Activated CD8-positive, alpha-beta memory T cell treated with anti-CD3 and anti-CD28 coated beads for 4 hours (primary cell): ENCODE data around the gene TM4SF1.
"Not testable (repeated sequence)": the region's sequence is repeated elsewhere in the genome, so short reads cannot be mapped to it uniquely, and the experiment has no call there.

Source experiments
- DNase-seq, 2 donors: peaks; one replicate each; pipeline ENCODE4 v3.0.0-alpha.2; 2020; ENCODE audit warnings: low read depth in 2 of 2

Gene TM4SF1

DNA sequence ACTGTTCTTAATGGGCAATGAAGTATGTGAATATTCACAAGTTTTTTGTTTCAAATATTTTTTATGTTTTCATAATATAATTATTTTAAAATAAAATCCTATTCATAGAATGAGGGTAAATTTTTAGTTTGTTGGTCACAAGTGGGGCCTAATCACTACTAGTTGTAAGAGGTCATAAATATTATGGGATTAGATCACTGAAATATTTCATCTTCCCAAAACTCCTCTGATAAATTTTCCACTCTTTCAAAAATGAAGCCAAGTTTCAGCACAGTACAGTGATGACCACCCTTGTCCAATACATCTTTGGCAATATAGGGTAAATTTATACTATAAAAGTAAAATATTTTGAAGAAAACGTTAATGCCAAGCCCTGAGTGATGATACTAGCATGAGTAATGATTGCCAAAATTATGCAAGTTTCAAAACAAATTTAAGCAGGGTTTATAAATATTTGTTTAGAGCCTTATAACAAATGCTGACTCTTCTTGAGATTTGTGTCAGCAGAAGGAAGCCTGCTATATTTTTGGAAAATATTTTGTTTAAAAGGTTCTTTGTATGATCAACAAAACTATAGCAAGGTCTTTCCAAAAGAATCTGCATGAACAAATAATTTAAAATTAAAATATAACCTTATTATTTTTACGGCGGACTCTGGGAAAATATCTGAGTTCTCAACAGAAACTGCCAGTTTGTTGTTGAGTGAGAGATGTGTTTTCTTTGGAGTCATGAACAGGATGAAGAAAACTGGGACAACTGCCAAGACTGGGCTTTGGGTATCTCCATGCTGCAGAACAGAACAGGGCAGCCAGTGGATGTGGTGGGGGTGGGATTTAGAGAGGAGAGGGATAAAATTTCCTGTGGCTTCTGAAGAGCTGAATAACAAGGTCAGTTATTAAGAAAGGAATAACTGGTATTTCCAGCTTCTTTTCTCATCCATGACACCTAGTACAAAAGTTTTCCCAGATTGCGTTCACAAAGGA is 17.9 kb upstream of the TM4SF1 start:
- DNase-seq, result no peak

DNA sequence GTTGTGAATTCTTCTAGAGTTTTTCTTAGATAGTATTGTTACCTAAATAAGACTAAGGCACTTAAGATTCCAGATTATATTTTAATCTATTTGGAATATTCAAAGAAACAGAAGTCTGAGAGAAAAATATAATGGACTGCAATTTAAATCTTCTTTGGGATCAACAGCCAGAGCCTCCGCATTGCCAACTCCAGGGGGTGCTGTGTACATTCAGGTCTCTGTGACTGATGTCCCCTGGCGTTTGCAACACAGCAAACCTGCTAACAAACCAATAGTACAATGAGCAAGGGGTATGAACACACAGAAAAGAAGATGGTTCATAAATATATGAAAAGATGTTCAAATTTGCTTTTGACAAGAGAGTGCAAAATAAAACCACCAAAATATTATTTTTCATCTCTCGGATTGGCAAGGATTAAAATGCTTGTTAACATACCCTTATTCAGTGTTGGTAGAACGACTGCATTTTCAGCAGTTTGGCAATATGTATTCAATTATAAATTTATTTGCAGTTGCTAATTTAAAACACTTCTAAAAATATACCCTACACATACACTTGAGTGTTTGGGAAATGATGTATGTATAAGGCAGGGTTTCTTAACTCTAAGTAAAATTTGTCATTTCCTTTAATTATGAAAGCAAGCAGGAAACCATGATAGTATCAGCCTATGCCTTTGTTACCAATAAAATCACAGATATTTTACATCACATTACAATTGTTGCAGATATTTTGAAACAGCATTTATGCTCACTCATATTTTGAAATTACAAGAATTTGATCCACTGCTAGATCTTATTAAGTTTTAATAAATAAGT is 16.1 kb upstream of the TM4SF1 start:
- no peak for DNase-seq

DNA sequence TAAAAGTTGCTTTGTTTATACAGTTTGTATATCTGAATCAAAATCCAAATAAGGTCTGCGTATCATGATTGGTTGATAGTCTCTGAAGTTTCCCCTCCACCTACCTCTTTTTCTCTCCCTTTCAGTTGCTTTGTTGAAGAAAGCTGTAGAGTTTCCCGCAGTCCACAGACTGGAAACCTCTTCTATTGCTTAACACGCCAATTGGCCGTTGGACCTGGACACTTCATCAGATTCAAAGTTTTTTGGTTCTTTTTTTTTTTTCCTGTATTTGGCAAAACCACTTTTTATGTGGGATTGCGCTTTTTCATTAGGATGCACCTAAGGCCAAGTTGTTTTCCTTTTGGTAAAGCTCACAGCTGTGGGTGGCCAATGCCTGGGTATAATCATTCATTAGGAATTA is 14.5 kb upstream of the TM4SF1 start:
- DNase-seq, result no peak

DNA sequence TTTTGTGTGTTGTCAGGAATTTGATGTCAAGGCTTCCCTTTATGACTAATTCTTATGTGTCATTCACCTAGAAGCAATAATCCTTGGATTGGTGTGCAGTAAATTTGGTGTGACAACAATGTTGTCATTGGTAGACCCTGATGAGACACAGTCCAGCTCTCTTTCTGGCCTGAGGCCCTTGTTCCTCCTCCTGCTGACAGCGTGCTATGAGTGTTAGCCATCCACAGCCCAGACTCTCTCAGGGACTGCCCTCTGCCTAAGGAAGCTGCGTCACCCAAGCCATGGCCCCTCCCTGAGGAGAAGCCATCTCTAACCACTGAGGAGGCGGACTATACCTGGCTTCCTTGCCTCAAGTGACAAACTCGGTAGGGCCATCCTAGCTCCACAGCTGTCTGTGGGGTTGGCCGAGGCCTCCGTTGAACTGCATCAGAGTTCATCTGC is 13.3 kb upstream of the TM4SF1 start:
- no peak for DNase-seq

DNA sequence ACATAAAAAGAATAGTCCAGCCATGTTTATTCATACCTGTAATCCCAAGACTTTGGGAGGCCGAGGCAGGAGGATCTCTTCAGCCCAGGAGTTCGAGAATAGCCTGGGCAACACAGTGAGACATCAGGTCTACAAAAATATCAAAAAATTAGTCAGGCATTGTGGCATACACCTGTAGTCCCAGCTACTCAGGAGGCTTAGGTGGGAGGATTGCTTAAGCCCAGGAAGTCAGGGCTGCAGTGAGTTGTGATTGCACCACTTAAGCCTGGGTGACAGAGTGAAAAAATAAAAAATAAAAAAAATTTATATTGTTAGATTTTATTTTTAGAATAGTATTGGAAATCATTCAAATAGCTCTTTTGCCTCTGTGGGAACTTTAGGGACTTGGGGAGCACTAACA is 12.8 kb upstream of the TM4SF1 start:
- no peak for DNase-seq

DNA sequence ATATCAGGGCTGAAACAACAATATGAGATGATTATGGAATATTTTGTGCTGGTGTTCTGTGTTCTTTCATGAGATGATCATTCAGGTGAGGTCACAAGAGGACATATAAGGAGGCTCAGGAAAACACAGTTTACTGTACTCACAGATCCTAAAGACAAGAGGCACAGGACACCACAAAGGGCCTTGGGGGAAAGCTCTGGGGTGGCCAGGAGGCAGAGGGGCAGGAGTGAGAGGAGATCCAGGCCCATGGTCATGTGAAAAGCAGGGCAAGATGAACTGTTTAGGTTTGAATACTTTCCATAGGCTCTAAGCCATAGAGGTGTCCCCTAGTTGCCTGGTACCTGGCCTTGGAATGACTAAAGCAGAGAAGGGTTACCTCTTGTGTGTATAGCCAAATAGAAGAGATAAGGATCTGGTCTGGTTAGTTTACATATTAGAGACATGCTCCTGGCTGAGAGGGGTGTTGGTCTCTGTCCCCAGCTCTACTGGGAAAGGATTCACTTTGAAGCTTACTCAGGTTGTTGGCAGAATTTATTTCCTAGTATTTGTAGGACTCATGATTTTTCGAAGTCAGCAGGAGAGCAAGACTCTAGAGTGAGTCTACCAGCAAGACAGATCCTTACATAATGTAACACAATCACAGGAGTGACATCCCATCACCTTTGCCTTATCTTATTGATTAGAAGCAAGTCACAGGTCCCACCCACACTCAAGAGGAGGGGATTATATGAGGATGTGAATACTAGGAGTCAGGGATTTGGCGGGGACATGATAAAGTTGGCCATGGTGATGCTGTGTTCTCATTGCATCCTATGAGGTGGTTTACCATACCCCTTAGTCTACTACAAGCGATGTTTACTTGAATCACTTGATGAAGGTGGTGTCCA is 11.3 kb upstream of the TM4SF1 start:
- no peak for DNase-seq

DNA sequence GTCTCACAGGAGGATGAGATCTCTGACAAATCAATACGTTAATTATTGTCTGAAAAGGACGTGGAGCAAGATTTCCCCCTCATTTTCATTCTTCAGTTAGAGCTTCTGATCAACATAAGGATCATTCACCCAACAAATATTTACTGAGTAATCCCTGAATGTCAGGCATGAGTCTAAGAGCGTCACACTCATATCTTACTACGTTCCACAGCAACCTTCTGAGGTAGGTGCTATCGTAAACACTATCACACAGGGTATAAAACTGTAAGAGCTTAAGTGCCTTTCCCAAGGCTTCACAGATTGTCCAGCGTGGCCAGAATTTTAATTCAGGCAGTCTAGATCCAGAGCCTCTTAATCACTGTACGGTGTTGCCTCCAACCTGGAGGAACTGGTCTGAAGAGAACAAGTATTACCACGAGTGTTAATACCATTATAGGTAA is 10.6 kb upstream of the TM4SF1 start:
- no peak for DNase-seq

DNA sequence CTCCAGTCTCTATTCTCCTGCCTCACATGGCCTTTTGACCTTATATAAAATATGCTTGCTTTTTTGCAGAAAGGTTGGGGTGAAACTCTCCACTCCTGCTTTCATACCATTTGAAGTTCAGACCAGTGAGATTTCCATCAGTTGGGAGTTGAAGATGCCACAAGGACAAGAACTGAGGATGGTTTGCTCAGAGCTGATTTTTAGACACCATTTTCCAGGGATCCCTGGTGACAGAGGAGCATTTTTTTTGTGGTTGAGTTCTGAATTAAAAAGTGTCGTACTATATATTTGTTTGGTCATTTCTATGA is 8.8 kb upstream of the TM4SF1 start:
- no peak for DNase-seq

DNA sequence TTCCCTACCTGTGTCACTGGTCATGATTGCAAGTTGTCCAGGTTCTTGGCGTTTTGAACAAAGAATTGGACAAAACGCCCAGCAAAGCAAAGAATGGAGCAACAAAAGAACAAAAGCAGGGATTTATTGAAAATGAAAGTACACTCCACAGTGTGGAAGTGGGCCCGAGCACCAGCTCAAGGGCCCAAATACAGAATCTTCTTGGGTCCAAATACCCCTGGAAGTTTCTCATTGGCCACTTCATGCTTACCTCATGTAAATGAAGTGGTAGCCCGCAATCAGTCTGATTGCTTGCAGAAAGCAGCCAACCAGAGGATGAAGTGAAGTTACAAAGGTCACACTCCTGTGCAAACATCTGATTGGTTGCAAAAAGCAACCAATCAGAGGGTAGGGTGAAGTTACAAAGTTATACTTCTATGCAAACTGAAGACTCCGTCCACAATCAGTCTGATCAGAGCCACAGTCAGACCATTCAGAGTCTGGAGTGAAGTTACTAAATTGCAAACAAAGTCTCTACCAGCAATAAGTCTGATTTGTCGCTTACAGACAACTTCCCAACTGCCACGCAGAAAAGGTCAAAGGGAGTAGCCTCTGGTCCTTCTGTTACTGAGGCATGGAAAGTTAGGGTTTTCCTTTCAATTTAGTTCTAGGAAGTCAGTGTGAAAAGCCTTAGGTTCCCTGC is 8.3 kb upstream of the TM4SF1 start:
- no peak for DNase-seq

DNA sequence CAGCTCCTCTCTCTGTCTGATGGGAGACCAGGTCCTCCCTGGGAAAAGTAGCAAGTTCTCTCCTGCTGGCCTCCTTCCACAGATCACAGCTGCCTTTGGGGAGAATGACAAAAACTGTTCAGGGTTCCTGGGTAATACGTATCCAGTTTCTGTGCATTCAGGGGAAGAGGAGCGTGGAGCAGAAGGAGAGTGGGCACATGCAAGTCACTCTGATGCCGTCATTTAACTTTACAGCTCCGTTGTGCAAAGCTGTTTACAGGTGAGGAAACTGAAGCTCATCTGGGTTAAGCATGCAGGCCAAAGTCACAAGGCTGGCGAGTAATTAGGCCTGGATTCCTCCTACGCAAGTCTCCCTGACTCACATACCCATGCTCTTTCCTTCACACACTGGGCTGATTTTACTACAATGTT is 7.5 kb upstream of the TM4SF1 start:
- DNase-seq, result no peak

DNA sequence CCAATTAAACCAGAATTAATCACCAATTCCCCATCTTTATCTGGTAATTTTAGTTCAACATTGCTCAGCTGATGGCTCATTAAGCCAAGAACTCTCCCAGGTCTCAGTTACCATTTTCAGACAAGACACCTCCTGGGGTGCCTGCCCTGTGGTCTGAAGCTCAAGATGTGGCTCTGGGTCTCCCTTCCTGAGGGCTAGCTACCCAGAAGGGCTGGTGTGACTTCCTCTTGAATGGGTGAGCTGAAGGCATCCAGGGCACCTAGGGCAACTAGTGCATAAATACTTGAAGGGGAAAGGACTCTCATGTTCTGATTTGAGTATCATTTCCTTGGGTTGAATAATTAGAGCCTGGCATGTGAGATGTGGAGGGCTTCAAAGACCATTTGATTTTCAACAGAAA is 6.7 kb upstream of the TM4SF1 start:
- DNase-seq, result no peak

DNA sequence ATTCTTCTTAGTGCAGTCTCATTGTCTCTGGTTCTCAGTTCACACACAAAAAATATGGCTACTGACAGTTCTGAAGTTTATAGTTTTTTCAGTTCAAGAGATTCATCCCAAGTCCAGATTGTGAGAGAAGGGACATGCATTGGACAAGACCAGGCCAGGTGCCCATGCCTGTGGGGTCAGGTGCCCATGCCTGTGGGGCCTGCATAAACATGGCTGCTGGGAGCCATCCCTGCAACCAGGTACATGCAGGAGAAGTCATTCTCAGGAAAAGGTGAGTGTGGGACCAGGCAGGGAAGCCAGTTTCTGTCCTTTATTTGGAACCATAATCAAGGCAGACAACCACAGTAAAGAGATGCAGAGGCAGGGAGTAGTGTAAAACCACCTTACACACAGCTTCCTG is 6.3 kb upstream of the TM4SF1 start:
- DNase-seq, result no peak

DNA sequence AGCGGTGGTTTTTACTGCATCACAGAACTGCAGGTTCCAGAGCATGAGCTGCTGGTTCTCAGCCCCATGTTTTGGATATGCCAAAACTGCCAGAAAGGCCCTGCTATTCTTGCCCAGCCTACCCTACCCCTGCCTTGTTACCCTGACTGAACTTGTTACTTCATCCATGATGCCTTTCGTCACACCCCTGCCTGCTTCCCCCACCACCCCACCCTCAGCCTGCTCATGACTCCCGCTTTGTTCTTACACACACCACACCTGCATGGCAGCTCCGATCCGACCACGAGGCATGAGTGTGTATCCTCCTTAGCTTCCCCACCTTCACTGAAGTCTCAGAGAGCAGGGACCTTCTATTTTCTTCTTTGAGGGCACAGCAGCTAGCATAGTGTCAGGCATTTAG is 5.1 kb upstream of the TM4SF1 start:
- DNase-seq, result no peak

DNA sequence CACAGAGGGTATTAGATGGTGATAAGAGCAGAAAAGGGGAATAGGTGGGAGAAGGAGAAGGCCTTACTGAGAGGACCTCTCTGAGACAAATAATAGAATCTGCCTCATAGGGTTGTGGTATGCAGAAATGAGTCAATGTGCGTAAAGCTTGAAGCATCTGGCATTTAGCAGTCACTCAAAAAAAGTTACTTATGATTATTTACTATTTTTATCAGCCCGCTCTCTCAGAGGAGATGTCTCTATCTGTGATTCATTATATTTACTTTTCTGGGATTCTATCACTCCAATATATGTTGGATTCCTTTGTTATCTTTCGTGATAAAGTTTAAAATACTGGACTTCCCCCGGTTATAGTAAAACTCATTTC is 4.6 kb upstream of the TM4SF1 start:
- no peak for DNase-seq

DNA sequence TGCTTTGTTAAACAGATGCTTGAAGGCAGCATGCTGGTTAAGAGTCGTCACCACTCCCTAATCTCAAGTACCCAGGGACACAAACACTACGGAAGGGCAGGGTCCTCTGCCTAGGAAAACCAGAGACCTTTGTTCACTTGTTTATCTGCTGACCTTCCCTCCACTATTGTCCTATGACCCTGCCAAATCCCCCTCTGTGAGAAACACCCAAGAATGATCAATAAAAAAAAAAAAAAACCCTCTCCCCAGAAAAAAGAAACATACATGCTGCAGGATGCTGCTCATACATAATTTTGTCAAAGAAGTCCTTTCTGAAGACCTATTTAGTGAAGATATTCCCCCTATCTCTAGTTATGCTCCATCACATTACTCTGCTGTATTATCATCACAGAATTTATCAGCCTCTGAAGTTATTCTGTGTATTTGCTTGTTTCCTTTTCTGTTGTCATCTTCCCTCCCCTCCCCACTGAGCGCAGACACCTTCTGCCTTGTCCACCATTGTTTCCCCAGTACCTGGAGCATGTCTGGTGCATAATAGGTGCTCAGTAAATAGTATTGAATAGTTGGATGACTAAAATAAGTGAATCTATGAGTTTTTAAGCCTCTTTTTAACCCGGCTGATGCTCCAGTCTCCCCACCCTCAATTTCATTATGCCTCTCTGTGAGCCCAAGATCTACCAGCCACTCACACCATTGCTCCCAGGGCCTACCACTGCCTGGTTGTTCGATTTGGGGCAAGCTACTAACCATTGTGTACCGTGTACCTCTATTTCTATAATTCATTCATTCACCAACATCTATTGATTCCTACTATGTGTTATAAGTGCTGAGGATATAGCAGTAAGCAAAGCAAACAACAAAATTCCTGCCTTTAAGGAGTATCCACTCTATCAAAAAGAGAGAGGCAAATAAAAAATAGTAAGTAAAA is 4.0 kb upstream of the TM4SF1 start:
- no peak for DNase-seq

DNA sequence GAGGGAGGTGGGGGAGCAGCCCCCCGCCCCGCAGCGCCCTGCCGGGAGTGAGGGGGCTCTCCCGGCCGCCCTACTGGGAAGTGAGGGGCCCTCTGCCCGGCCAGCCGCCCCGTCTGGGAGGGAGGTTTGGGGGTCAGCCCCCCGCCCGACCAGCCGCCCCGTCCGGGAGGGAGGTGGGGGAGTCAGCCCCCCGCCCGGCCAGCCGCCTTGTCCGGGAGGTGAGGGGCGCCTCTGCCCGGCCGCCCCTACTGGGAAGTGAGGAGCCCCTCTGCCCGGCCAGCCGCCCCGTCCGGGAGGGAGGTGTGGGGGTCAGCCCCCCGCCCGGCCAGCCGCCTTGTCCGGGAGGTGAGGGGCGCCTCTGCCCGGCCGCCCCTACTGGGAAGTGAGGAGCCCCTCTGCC is 2.8 kb upstream of the TM4SF1 start:
- DNase-seq, result not testable (repeated sequence)

DNA sequence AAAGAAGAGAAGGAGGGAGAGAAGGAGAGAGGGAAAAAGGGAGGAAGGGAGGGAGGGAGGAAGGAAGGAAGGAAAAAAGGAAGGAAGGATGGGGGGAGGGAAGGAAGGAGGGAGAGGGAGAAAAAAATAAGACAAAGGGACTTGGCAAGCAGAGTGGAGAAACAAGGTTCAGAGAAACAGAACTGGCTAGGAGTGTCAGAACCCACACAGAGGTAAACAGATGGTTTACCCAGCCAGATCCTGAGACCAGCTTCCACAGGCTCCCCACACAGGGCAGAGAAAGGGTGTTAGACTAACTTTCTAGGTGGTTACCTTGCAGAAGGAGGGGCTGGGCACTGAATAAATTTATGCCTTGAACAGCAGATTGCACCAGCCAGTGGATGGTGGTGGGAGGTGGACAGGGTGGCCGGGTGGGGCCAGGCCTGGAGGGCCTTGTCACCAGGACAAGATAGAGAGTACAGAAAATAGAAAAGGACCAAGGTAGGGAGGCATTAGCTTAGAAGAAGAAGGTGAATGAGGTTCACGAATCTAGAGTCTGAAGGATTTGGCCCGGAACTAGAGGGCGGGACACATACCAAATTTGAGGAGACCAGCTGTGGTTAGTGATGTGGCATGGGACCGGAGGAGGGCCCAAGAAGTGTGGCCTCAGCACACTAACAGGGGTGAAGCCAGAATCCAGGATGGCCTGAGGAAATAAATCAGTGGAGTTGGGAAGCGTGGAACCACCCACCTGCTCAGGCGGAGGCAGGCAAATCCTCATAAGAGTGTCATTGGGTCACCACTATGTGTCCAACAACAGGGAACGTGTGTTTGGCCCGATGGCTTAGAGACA is 1.2 kb upstream of the TM4SF1 start:
- DNase-seq, result no peak

DNA sequence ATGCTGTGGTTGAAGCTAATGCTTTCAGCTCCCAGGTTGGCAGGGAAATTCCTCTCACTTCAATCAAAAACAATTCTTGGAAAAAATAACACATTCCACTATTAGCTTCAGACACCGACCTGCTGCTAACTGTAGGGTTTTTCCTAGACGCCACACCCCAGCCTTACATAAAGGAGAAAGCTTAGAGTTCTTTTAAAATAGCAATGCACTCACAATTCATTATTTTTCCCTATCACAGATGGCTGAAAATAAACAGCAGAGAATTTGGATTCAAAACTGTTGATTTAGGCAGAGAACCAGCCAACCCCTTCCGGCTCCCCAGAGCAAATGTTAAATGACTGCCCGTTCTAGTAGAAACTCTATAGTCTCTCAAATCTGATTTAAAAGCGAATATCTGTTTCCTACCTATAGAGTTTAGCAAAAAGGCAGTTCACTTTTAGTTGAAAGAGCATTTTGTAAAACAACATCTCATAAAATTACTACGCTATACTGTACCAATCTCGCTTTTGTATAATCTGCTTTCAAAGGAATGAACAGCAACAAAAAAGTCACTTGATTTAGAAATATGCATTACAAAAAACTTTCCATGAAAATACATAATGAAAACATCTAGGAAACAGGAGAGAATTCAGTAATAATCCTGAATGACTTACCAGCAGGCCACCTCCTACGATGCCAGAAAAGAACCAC is 586 bp downstream of the TM4SF1 start:
- DNase-seq, result no peak
